Neuron (in vitro differentiated cells): ENCODE data around the gene AS3MT.

Source experiments
- H2AFZ ChIP-seq: one replicate; pipeline ENCODE4 v1.6.1; 2013; ENCODE audit warnings: low read depth, mild to moderate bottlenecking, inconsistent platforms, low read length, moderate library complexity
- H3K27me3 ChIP-seq: one replicate; pipeline ENCODE4 v1.6.1; 2013; ENCODE audit warnings: low read length; ENCODE audit not compliant: insufficient read depth
- H3K36me3 ChIP-seq: one replicate; pipeline ENCODE4 v1.6.1; 2013; ENCODE audit warnings: low read length; ENCODE audit not compliant: insufficient read depth
- H3K4me1 ChIP-seq: one replicate; pipeline ENCODE4 v1.6.1; 2013; ENCODE audit warnings: low read length; ENCODE audit not compliant: insufficient read depth
- H3K4me3 ChIP-seq: 2 replicates; pipeline ENCODE4 v1.5.1; 2013; ENCODE audit warnings: mild to moderate bottlenecking, low read length, moderate library complexity
- H3K9me3 ChIP-seq: one replicate; pipeline ENCODE4 v1.6.1; 2013; ENCODE audit warnings: low read length

Gene AS3MT

GRCh38 chr10:102941401-102941800, 72.1 kb downstream of the AS3MT start:
- no peak overlapping the region for H2AFZ ChIP-seq
- H3K9me3 ChIP-seq: no peaks in the 10 kb centered on the region
- no peaks in the 10 kb centered on the region for H3K36me3 ChIP-seq
- no peaks in the 10 kb centered on the region for H3K27me3 ChIP-seq
- no peaks in the 10 kb centered on the region for H3K4me1 ChIP-seq
- no peak overlapping the region for H3K4me3 ChIP-seq

- Histone ChIP-seq H3K4me3 (no peak overlapping the region), H3K27me3 (no peaks in the 10 kb centered on the region), H3K4me1 (no peaks in the 10 kb centered on the region), H3K36me3 (no peaks in the 10 kb centered on the region), H3K9me3 (no peaks in the 10 kb centered on the region), H2AFZ (no peak overlapping the region)
These were observed 76.2 kb downstream of the AS3MT start for GRCh38 chr10:102945449-102945848.

GRCh38 chr10:102945962-102946361, 76.7 kb downstream of the AS3MT start:
- H3K4me3 ChIP-seq: no peak overlapping the region
- H3K27me3 ChIP-seq: no peaks in the 10 kb centered on the region
- H3K9me3 ChIP-seq: no peaks in the 10 kb centered on the region
- H3K4me1 ChIP-seq: no peaks in the 10 kb centered on the region
- no peak overlapping the region for H2AFZ ChIP-seq
- H3K36me3 ChIP-seq: no peaks in the 10 kb centered on the region

- Histone ChIP-seq H2AFZ (no peak overlapping the region), H3K4me3 (no peak overlapping the region), H3K4me1 (no peaks in the 10 kb centered on the region), H3K36me3 (no peaks in the 10 kb centered on the region), H3K9me3 (no peaks in the 10 kb centered on the region), H3K27me3 (no peaks in the 10 kb centered on the region)
These were observed 77.7 kb downstream of the AS3MT start for GRCh38 chr10:102946992-102947391.

GRCh38 chr10:102948176-102948575, 78.9 kb downstream of the AS3MT start:
- no peak overlapping the region for H2AFZ ChIP-seq
- H3K9me3 ChIP-seq: no peaks in the 10 kb centered on the region
- H3K4me3 ChIP-seq: no peak overlapping the region
- H3K27me3 ChIP-seq: no peaks in the 10 kb centered on the region
- H3K36me3 ChIP-seq: no peaks in the 10 kb centered on the region
- no peaks in the 10 kb centered on the region for H3K4me1 ChIP-seq

GRCh38 chr10:102948786-102949185, 79.5 kb downstream of the AS3MT start:
- Histone ChIP-seq H2AFZ (no peak overlapping the region), H3K4me3 (no peak overlapping the region), H3K4me1 (no peaks in the 10 kb centered on the region), H3K27me3 (no peaks in the 10 kb centered on the region), H3K36me3 (no peaks in the 10 kb centered on the region), H3K9me3 (no peaks in the 10 kb centered on the region)

GRCh38 chr10:102949916-102950315, 80.6 kb downstream of the AS3MT start:
- H3K9me3 ChIP-seq: peaks cover 1% of the 10 kb centered on the region
- no peaks in the 10 kb centered on the region for H3K27me3 ChIP-seq
- H3K36me3 ChIP-seq: no peaks in the 10 kb centered on the region
- no peaks in the 10 kb centered on the region for H3K4me1 ChIP-seq
- no peak overlapping the region for H2AFZ ChIP-seq
- H3K4me3 ChIP-seq: no peak overlapping the region

GRCh38 chr10:102951316-102951715, 82.0 kb downstream of the AS3MT start:
- no peak overlapping the region for H2AFZ ChIP-seq
- H3K36me3 ChIP-seq: no peaks in the 10 kb centered on the region
- H3K9me3 ChIP-seq: peaks cover 1% of the 10 kb centered on the region

More at GRCh38 chr10:102951316-102951715, 82.0 kb downstream of the AS3MT start:
- no peaks in the 10 kb centered on the region for H3K27me3 ChIP-seq
- no peak overlapping the region for H3K4me3 ChIP-seq
- H3K4me1 ChIP-seq: no peaks in the 10 kb centered on the region
